GM18508 (cell line): ENCODE data around the gene CARS2.
"Not testable (repeated sequence)": the region's sequence is repeated elsewhere in the genome, so short reads cannot be mapped to it uniquely, and the experiment has no call there.

Experiments used
- ATAC-seq: cut with Tn5 transposase; IDR thresholded peaks from one replicate; pipeline ENCODE4 v1.9.1; 2021; ENCODE audit warnings: moderate number of reproducible peaks; ENCODE audit not compliant: insufficient read depth, unreplicated experiment

CARS2 gene

DNA sequence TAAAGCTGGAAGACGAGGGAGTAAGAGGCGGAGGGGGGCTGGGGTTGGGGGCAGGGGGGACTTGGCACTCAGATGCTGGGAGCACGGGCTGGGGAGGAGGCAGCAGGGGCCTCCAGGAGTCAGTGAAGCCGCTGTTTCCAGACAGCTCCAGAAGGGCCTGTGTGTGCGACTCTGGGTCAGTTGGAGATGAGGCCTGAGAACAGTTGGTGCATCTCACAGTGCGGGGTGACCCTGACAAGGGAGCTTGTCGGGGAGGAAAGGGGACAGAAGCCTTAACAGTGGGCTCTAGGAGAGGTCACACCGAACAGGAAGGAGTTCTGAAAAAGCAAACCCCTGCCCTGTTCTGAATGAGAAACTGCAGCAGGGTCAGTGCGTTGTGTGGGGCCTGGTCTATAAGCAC is 79.4 kb downstream of the CARS2 start:
- ATAC-seq, result no peak

GRCh38 chr13:110625771-110626321 is 80.1 kb downstream of the CARS2 start:
- ATAC-seq, result no peak

DNA sequence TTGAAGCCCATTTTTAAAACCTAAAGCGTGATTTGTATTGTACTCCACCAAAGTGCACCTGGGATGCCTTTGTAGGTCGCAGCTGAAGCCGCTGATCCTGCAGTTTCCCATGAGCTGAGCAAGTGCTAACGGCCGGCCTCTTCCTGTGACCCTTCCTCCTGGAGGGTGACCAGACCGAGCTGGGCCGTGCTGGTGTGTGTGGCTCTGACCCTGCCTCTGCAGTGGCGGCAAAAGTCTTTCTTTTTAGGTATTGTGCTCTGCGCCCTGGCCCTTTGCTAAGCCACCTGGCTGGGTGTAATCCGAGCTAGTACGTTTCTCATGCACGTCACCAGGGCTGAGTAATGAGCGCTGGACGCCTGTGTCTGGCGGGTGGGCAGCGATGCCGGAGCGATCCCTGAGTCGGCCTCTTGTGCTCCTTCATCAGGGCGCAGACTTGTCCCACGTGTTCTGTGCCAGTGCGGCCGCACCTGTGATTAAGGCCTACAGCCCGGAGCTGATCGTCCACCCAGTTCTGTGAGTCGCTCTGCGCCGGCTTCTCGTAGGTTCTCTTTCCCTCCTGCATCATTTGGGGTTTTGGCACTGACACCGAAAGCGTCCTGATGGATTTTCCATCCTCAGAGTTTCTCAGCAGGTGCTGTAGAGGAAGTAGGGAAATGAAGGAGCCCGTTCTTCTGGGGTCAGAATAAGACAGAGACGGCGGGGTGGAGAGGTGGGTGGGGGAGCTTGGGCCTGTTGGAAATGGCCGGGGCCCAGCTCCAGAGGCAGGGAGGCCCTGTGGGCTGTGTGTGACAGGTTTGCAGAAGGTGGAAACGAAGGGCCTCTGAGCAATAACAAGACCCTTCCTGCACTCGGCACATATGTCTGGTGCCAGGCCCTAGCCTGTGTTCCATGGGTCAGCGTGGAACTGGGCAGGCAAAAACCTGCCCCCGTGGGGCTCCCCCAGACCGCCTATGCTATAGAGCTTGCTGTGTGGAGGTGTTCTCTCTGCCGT is 80.9 kb downstream of the CARS2 start:
- no peak for ATAC-seq

- ATAC-seq, result no peak
Measured at GRCh38 chr13:110620596-110620995, 85.3 kb downstream of the CARS2 start.

- no peak for ATAC-seq
Measured at GRCh38 chr13:110618780-110619179, 87.1 kb downstream of the CARS2 start.

- no peak for ATAC-seq
Measured at GRCh38 chr13:110618167-110618566, 87.7 kb downstream of the CARS2 start.

GRCh38 chr13:110617321-110618072 is 88.4 kb downstream of the CARS2 start:
- ATAC-seq, result no peak

- ATAC-seq, result peak; percentile 2
Measured at GRCh38 chr13:110616103-110617101, 89.5 kb downstream of the CARS2 start.

GRCh38 chr13:110615322-110616102 is 90.4 kb downstream of the CARS2 start, which contains the start of gene NAXD:
NAXD (plus strand) TSS chr13:110615545; CDS start chr13:110615602, 57 bp downstream.
- peak; percentile 48 for ATAC-seq

DNA sequence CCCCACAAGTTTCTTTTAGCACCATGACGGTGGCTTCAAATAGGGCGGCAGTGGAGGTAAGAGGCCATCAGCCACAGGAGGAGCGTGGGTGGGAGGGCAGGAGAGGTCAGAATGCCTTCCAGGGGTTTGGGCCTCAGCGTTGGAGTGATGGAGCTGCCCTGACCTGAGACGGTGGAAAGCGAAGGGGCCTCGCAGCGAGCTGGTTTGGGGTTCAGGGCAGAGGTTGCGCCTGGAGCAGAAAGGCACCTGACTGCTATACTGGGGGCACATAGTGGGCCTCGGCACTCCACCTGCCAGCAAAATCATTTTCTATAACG is 91.0 kb downstream of the CARS2 start:
- ATAC-seq, result no peak

DNA sequence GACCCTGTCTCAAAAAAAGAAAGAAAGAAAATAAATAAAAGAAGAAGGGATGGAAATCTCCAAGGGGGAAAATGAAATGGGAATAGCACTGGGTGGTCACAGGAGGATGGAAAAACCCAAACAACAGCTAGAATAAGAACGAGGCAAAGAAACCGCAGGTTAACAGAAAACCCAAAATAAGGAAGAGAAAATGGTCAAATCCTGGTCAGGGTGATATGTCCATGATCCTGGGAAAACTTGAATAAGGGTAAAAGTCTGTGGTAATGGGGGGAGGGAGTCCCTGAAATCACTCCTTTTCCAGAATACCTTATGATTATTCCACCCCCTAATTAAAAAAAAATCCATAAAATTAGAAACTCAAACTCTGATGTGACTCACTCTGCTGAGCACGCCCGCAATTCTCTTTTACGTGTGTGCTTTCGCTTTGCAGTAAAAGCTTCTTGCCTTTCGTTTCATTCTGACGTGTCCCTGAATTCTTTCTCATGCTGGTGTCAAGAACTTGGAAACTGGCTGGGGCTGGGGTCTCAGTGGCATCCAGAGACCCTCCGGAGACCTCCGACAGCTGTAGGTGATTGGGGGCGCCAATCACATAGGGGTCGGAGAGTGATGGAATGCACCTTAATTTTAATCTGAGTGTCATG is 94.8 kb downstream of the CARS2 start:
- ATAC-seq, result no peak

- no peak for ATAC-seq
Measured at GRCh38 chr13:110607675-110608224, 98.2 kb downstream of the CARS2 start.

DNA sequence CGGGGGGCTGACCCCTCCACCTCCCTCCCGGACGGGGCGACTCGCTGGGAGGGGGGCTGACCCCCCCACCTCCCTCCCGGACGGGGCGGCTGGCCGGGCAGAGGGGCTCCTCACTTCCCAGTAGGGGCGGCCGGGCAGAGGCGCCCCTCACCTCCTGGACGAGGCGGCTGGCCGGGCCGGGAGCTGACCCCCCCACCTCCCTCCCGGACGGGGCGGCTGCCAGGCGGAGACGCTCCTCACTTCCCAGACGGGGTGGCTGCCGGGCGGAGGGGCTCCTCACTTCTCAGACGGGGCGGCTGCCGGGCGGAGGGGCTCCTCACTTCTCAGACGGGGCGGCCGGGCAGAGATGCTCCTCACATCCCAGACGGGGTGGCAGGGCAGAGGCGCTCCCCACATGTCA is 99.6 kb downstream of the CARS2 start:
- not testable (repeated sequence) for ATAC-seq

- no peak for ATAC-seq
Measured at GRCh38 chr13:110605132-110605531, 100.8 kb downstream of the CARS2 start.

DNA sequence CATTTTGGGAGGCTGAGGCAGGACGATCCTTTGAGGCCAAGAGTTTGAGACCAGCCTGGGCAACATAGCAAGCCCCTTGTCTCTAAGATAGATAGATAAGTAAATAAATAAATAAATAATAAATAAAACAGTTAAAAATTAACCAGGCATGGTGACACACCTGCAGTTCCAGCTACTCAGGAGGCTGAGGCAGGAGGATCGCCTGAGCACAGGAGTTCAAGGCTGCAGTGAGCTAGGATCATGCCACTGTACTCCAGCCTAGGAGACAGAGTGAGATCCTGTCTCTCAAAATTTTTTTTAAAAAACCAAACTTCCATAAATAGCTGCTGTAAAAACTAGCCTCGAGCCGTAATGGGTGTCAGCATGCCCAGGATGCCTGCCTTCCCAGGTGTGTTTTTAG is 104.9 kb downstream of the CARS2 start:
- ATAC-seq, result no peak

- ATAC-seq, result no peak
Measured at GRCh38 chr13:110600261-110600819, 105.6 kb downstream of the CARS2 start.

GRCh38 chr13:110597041-110597689 is 108.8 kb downstream of the CARS2 start:
- ATAC-seq, result no peak
